GM12878 (cell line): ENCODE results near the gene C14orf93. TPM values are rescaled to one million over a fixed set of nuclear protein-coding genes. Genes with fewer than 3 reads are reported as not detected.

Source experiments
- ATAC-seq: fragments of 200-7000 bp; cut with Tn5 transposase; 3 replicates; pipeline ENCODE4 v1.9.1; 2020; ENCODE audit warnings: mild to moderate bottlenecking, moderate library complexity
- BruUV-seq: library from RNA; stranded (reverse); fragments of 400-500 nt; replicated peaks from 2 replicates; lab custom pipeline; 2021; lab: Mats Ljungman, UMichigan
- CTCF ChIA-PET: fragments of 300-600 bp; sonication (Branson Sonifier 250); formaldehyde crosslinking; extraction: SDS; loops from one replicate; lab custom pipeline; 2021; ENCODE audit warnings: inconsistent platforms; lab: Yijun Ruan, JAX
- POLR2A ChIA-PET: fragments of 350-600 bp; formaldehyde crosslinking; extraction: SDS; loops from one replicate; lab custom pipeline; 2021; ENCODE audit warnings: inconsistent platforms; lab: Charles Lee
- RAD21 ChIA-PET: fragments of 300-600 bp; sonication (Branson Sonifier 250); formaldehyde crosslinking; loops from one replicate; lab custom pipeline; 2023; ENCODE audit warnings: antibody characterized with exemption; ENCODE audit not compliant: unreplicated experiment; lab: Charles Lee
- SMC1A ChIA-PET: fragments of 300-600 bp; sonication (Branson Sonifier 250); formaldehyde crosslinking; loops from one replicate; lab custom pipeline; 2023; ENCODE audit not compliant: unreplicated experiment, uncharacterized antibody; lab: Charles Lee
- DNase-seq: peaks from one replicate; pipeline ENCODE4 v3.0.0-alpha.2; 2011; ENCODE audit warnings: low read depth, low spot score
- FAIRE-seq: peaks from 3 replicates; lab custom pipeline; 2011; peaks lifted over from hg19 to GRCh38; lab: Jason Lieb, UNC
- H2AFZ ChIP-seq: 2 replicates; pipeline ENCODE4 v1.6.0; 2011; ENCODE audit warnings: low read depth, low read length, control low read depth; ENCODE audit not compliant: control insufficient read depth
- H3K27ac ChIP-seq: 2 replicates; pipeline ENCODE4 v1.5.1; 2011; ENCODE audit warnings: control low read depth; ENCODE audit not compliant: control insufficient read depth, insufficient read depth
- H3K27me3 ChIP-seq, 2 experiments: replicated peaks in 1 of 2; 2 replicates each; pipeline versions ENCODE4 v1.6.0 to v1.6.1; 2011; ENCODE audit warnings: low read length in 1 of 2; ENCODE audit not compliant: control insufficient read depth in 2 of 2, insufficient read depth in 2 of 2
- H3K36me3 ChIP-seq, 2 experiments: 2 replicates each; pipeline ENCODE4 v1.5.1; 2011; ENCODE audit warnings: low read length in 1 of 2; ENCODE audit not compliant: control insufficient read depth in 2 of 2, insufficient read depth in 2 of 2
- H3K4me1 ChIP-seq: 2 replicates; pipeline ENCODE4 v1.6.1; 2011; ENCODE audit warnings: mild to moderate bottlenecking, low read length, moderate library complexity, mixed read lengths; ENCODE audit not compliant: control insufficient read depth, insufficient read depth
- H3K4me2 ChIP-seq: 2 replicates; pipeline ENCODE4 v1.6.0; 2011; ENCODE audit warnings: control low read depth; ENCODE audit not compliant: control insufficient read depth, insufficient read depth
- H3K4me3 ChIP-seq: fragments of 200-600 bp; sonication (generic); 2 replicates; pipeline ENCODE4 v1.5.1; 2016
- H3K79me2 ChIP-seq: 2 replicates; pipeline ENCODE4 v1.6.0; 2011; ENCODE audit warnings: low read length; ENCODE audit not compliant: control insufficient read depth, insufficient read depth
- H3K9ac ChIP-seq: 2 replicates; pipeline ENCODE4 v1.8.0; 2011; ENCODE audit warnings: low read length, control low read depth, mixed read lengths; ENCODE audit not compliant: control insufficient read depth, insufficient read depth
- H3K9me3 ChIP-seq: replicated peaks from 3 replicates; pipeline ENCODE4 v1.5.1; 2011; ENCODE audit warnings: mild to moderate bottlenecking, low read length; ENCODE audit not compliant: control insufficient read depth, insufficient read depth
- H4K20me1 ChIP-seq: 2 replicates; pipeline ENCODE4 v1.6.0; 2011; ENCODE audit not compliant: control insufficient read depth, insufficient read depth
- ATF2 ChIP-seq: IDR thresholded peaks from 2 replicates; pipeline ENCODE4 v1.6.1; 2012; ENCODE audit warnings: low read length, inconsistent platforms
- BCL11A ChIP-seq: IDR thresholded peaks from 2 replicates; pipeline ENCODE4 v1.6.1; 2011; ENCODE audit warnings: low read depth, low read length
- CBX3 ChIP-seq: fragments of 200-600 bp; sonication (generic); IDR thresholded peaks from 2 replicates; pipeline ENCODE4 v1.6.1; 2016; ENCODE audit warnings: low read depth, borderline replicate concordance
- CHD1 ChIP-seq: IDR thresholded peaks from 2 replicates; pipeline ENCODE4 v1.6.1; 2012; ENCODE audit warnings: low read depth, low read length, improper control_type of control experiment
- GABPA ChIP-seq: IDR thresholded peaks from 2 replicates; pipeline ENCODE4 v1.6.1; 2014; ENCODE audit warnings: antibody characterized with exemption, low read depth, mild to moderate bottlenecking, inconsistent platforms
- MLLT1 ChIP-seq: fragments of 450-650 bp; IDR thresholded peaks from 2 replicates; pipeline ENCODE4 v1.6.1; 2016; ENCODE audit warnings: mild to moderate bottlenecking
- NBN ChIP-seq: fragments of 450-650 bp; IDR thresholded peaks from 2 replicates; pipeline ENCODE4 v1.6.1; 2016
- NFXL1 ChIP-seq: fragments of 450-650 bp; IDR thresholded peaks from 2 replicates; pipeline ENCODE4 v1.6.1; 2017; ENCODE audit warnings: antibody characterized with exemption, mild to moderate bottlenecking, borderline replicate concordance
- PKNOX1 ChIP-seq: fragments of 450-650 bp; IDR thresholded peaks from 2 replicates; pipeline ENCODE4 v1.6.1; 2016; ENCODE audit warnings: mild to moderate bottlenecking
- POLR2A ChIP-seq: IDR thresholded peaks from 2 replicates; pipeline ENCODE4 v1.6.1; 2011; ENCODE audit warnings: low read depth, mild to moderate bottlenecking, low read length
- SPI1 ChIP-seq: IDR thresholded peaks from 2 replicates; pipeline ENCODE4 v1.6.1; 2011; ENCODE audit warnings: low read depth, mild to moderate bottlenecking, low read length, moderate library complexity, borderline replicate concordance; ENCODE audit not compliant: insufficient read depth
- SREBF1 ChIP-seq: IDR thresholded peaks from 2 replicates; pipeline ENCODE4 v1.6.1; 2012; ENCODE audit warnings: mild to moderate bottlenecking, low read length
- SRF ChIP-seq, 2 experiments: IDR thresholded peaks; 2 replicates each; pipeline ENCODE4 v1.6.1; 2011; ENCODE audit warnings: low read depth in 2 of 2, low read length in 2 of 2, mild to moderate bottlenecking in 1 of 2, moderate library complexity in 1 of 2
- STAT1 ChIP-seq: fragments of 450-650 bp; conservative IDR thresholded peaks from 2 replicates; pipeline ENCODE4 v1.6.1; 2014; ENCODE audit warnings: antibody characterized with exemption, mild to moderate bottlenecking
- ZNF24 ChIP-seq: fragments of 450-650 bp; IDR thresholded peaks from 2 replicates; pipeline ENCODE4 v1.6.1; 2017; ENCODE audit warnings: antibody characterized with exemption, mild to moderate bottlenecking
- ZNF687 ChIP-seq: fragments of 450-650 bp; IDR thresholded peaks from 2 replicates; pipeline ENCODE4 v1.6.1; 2017; ENCODE audit warnings: mild to moderate bottlenecking, moderate library complexity
- WGBS: methylation state at CpG from one replicate; pipeline ENCODE4 v1.1.6; 2016; ENCODE audit warnings: low lambda C conversion rate; ENCODE audit not compliant: insufficient replicate concordance, insufficient coverage; ENCODE audit errors: missing lambda C conversion rate; 5-methylcytosine and 5-hydroxymethylcytosine counted together
- in situ Hi-C: fragments of 300-500 bp; cut with MboI; formaldehyde crosslinking; loops from 9 replicates; pipeline ENCODE4 v1.14.3; 2018; ENCODE audit warnings: mixed read lengths
- intact Hi-C: fragments of 100-400 bp; cut with micrococcal nuclease; formaldehyde crosslinking; loops from one replicate; pipeline ENCODE4 v1.14.2; 2022; ENCODE audit not compliant: unreplicated experiment
- polyA plus RNA-seq, 11 experiments: library from polyadenylated mRNA; depleted of rRNA in 4 of 11; unstranded in 6 of 11; stranded (reverse) in 5 of 11; fragments of >200 nt; fragmentation: Nextera tagmentation in 4 of 11; fragmentation: Illumina TruSeq in 1 of 11; extraction: Ambion mirVana in 4 of 11; extraction: Trizol in 1 of 11; gene quantifications; 1 replicate in 1 of 11; 2 replicates in 10 of 11; pipeline versions ENCODE4 v1.2.1 to v1.2.3, GENCODE V29; 2011 to 2016; ENCODE audit warnings: inconsistent platforms in 2 of 11, missing spikeins in 2 of 11, low read depth in 1 of 11
- total RNA-seq, 4 experiments: library from RNA; depleted of rRNA in 3 of 4; stranded (reverse); fragments of >200 nt in 3 of 4; fragmentation: Illumina TruSeq in 1 of 4; extraction: Trizol in 1 of 4; gene quantifications; 2 replicates each; pipeline versions ENCODE4 v1.2.1 to v1.2.3, GENCODE V29; 2013 to 2021

C14orf93 gene
- total and polyA plus RNA-seq, 10 of the 15 experiments (the other 5 are each of a cell fraction or from before 2014, with no cell fraction given) = 1.8 to 13.9 (median 10.2) TPM

GRCh38 chr14:22945642-22946041 lies 64.3 kb downstream of the C14orf93 start:
- Histone ChIP-seq H3K4me3 (no peak overlapping the region), H3K4me2 (no peak overlapping the region), H3K36me3 (peaks cover 2 to 16% of the 10 kb centered on the region in 2 experiments), H2AFZ (no peak overlapping the region), H3K9me3 (no peaks in the 10 kb centered on the region), H3K9ac (no peak overlapping the region), H3K4me1 (no peaks in the 10 kb centered on the region), H3K27me3 (no peaks in the 10 kb centered on the region), H3K27ac (no peak overlapping the region), H4K20me1 (no peaks in the 10 kb centered on the region), H3K79me2 (no peaks in the 10 kb centered on the region)
- ChIA-PET RAD21 (no interaction called here), POLR2A (interaction anchor here (0.9 to 1.0 kb wide), 2 partner anchors 28 to 49 kb away, joined by 3 to 6 read pairs; no protein-coding TSS in a partner anchor), SMC1A (interaction anchor here (0.6 to 1.1 kb wide), 4 partner anchors 10 to 225 kb away, joined by 3 read pairs; no protein-coding TSS in a partner anchor), CTCF (interaction anchor here (0.5 to 4.5 kb wide), 8 partner anchors 9 to 112 kb away, joined by 3 to 31 read pairs (median 6); partner anchors contain the start of genes CDH24, HAUS4 and PRMT5)
- BruUV-seq = no TSS peak
- DNase-seq (no peak), ATAC-seq (no peak), FAIRE-seq (no peak)
- intact Hi-C loops (no loop called here), in situ Hi-C loops (no loop called here)
- 100% methylated on average over 3 of the region's 3 CpGs for WGBS
- TF ChIP-seq BCL11A (no peak), ZNF687 (no peak), CBX3 (no peak), GABPA (no peak), SRF (IDR thresholded peaks at IDR 0.05; ENCODE audit: low read depth in 2 of 2, low read length in 2 of 2) (no peak), PKNOX1 (no peak), CHD1 (no peak), ZNF24 (no peak), SREBF1 (no peak), POLR2A (no peak), STAT1 (no peak), NFXL1 (no peak), SPI1 (no peak), MLLT1 (no peak), NBN (no peak), ATF2 (no peak)
